ENCODE data around the gene PRKCB.

- TF ChIP-seq POLR2A (IDR thresholded peaks at IDR 0.05) (no peak), CTCF (IDR thresholded peaks at IDR 0.05) (no peak)
Observed at GRCh38 chr16:24180451-24180850, 344.7 kb downstream of the PRKCB start.

Data from testis (tissue), 2 donors.